ENCODE results near the gene MKI67. TPM values are rescaled to one million over a fixed set of nuclear protein-coding genes. Genes with fewer than 3 reads are reported as not detected.

Gene MKI67
- total RNA-seq, 1 donor from 2014 or later, result 5.6 TPM

GRCh38 chr10:128056303-128057050 is 69.7 kb downstream of the MKI67 start:
- no peaks in the 10 kb centered on the region for H3K36me3 ChIP-seq (ENCODE audit: control insufficient read depth, insufficient read depth, low read length)
- H3K4me3 ChIP-seq (ENCODE audit: low read depth, low read length), result no peak overlapping the region
- TF ChIP-seq, protein P1, sequence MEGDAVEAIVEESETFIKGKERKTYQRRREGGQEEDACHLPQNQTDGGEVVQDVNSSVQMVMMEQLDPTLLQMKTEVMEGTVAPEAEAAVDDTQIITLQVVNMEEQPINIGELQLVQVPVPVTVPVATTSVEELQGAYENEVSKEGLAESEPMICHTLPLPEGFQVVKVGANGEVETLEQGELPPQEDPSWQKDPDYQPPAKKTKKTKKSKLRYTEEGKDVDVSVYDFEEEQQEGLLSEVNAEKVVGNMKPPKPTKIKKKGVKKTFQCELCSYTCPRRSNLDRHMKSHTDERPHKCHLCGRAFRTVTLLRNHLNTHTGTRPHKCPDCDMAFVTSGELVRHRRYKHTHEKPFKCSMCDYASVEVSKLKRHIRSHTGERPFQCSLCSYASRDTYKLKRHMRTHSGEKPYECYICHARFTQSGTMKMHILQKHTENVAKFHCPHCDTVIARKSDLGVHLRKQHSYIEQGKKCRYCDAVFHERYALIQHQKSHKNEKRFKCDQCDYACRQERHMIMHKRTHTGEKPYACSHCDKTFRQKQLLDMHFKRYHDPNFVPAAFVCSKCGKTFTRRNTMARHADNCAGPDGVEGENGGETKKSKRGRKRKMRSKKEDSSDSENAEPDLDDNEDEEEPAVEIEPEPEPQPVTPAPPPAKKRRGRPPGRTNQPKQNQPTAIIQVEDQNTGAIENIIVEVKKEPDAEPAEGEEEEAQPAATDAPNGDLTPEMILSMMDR (IDR thresholded peaks at IDR 0.05; ENCODE audit: insufficient read depth, low read length, poor library complexity, severe bottlenecking), result no peak
- no peaks in the 10 kb centered on the region for H3K27me3 ChIP-seq (ENCODE audit: control insufficient read depth, insufficient read depth, low read length)
- DNase-seq (ENCODE audit: low read depth), result no peak

- H3K4me3 ChIP-seq (ENCODE audit: low read depth, low read length), result no peak overlapping the region
- no peaks in the 10 kb centered on the region for H3K27me3 ChIP-seq (ENCODE audit: control insufficient read depth, insufficient read depth, low read length)
- no peak for DNase-seq (ENCODE audit: low read depth)
- no peaks in the 10 kb centered on the region for H3K36me3 ChIP-seq (ENCODE audit: control insufficient read depth, insufficient read depth, low read length)
- TF ChIP-seq, protein P1 (IDR thresholded peaks at IDR 0.05; ENCODE audit: insufficient read depth, low read length, poor library complexity, severe bottlenecking), result no peak
Measured at GRCh38 chr10:128055061-128055868, 71.0 kb downstream of the MKI67 start.

DNA sequence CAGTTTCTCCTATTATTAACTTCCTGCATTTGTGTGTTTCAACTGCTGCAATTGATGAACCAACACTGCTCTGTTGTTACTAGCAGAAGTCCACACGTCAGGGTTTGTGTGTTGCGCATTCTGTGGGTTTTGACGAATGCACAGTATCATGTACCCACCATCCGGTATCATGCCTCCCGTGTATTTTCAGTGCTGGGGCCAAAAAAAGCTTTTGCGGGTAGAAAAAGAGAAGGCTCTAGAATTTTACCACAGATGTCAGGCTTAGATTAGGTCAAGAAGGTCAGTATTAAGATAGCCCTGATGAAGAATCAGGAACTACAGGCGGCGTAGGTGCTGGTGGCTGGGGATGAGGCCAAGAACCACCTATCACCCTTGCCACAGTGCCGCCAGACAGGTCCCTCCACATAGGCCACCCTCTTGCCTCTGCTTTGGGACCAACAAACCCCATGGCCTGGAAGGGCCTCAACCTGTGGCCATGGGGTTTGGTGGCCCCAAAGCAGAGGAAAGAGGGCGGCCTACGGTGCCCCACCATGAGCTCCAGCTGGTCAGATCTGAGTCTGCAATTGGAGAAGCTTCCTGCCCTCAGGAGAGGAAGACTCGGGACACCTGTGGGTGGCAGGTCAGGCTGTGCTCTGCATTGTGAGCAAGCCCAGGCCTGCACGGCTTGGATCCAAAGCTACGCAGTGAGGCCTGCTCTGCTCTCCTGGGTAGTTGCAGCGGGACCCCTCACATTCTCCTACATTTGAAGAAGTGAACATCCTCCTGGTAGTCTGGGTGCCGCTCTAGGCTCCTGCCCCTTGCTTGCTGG is 71.9 kb downstream of the MKI67 start:
- Histone ChIP-seq H3K27me3 (ENCODE audit: control insufficient read depth, insufficient read depth, low read length) (no peaks in the 10 kb centered on the region), H3K36me3 (ENCODE audit: control insufficient read depth, insufficient read depth, low read length) (no peaks in the 10 kb centered on the region), H3K4me3 (ENCODE audit: low read depth, low read length) (no peak overlapping the region)
- TF ChIP-seq, protein P1 (IDR thresholded peaks at IDR 0.05; ENCODE audit: insufficient read depth, low read length, poor library complexity, severe bottlenecking), result no peak
- no peak for DNase-seq (ENCODE audit: low read depth)

GRCh38 chr10:128053356-128053755 is 72.9 kb downstream of the MKI67 start:
- TF ChIP-seq, protein P1 (IDR thresholded peaks at IDR 0.05; ENCODE audit: insufficient read depth, low read length, poor library complexity, severe bottlenecking), result no peak
- DNase-seq (ENCODE audit: low read depth), result no peak
- Histone ChIP-seq H3K4me3 (ENCODE audit: low read depth, low read length) (no peak overlapping the region), H3K27me3 (ENCODE audit: control insufficient read depth, insufficient read depth, low read length) (no peaks in the 10 kb centered on the region), H3K36me3 (ENCODE audit: control insufficient read depth, insufficient read depth, low read length) (no peaks in the 10 kb centered on the region)

GRCh38 chr10:128052696-128053095 is 73.5 kb downstream of the MKI67 start:
- no peak for DNase-seq (ENCODE audit: low read depth)
- TF ChIP-seq, protein P1 (IDR thresholded peaks at IDR 0.05; ENCODE audit: insufficient read depth, low read length, poor library complexity, severe bottlenecking), result no peak
- Histone ChIP-seq H3K4me3 (ENCODE audit: low read depth, low read length) (no peak overlapping the region), H3K36me3 (ENCODE audit: control insufficient read depth, insufficient read depth, low read length) (no peaks in the 10 kb centered on the region), H3K27me3 (ENCODE audit: control insufficient read depth, insufficient read depth, low read length) (no peaks in the 10 kb centered on the region)

Data from kidney epithelial cell (primary cell).